Measurements from ENCODE around the gene TBCC. TPM values are rescaled to one million over a fixed set of nuclear protein-coding genes. Genes with fewer than 3 reads are reported as not detected.
A peak's percentile ranks its signal among the peaks of the same experiment; 100 is the strongest.

TBCC gene
- total and polyA plus RNA-seq, 9 donors: 14.1 to 18.7 (median 16.4) TPM

- intact Hi-C loops (cut with DNase I): loop anchor here in 2 of 4 donors (1.0 to 10.0 kb wide), 3 partner anchors 37 to 91 kb away; partner anchors contain the start of genes TBCC (in 2 of the 2) and RPL7L1 (in 1 of the 2)
- 0 to 1% (median 0%) methylated on average over 10 of the region's 10 CpGs for WGBS, 3 donors
- H3K4me1 ChIP-seq (ENCODE audit: insufficient read depth): peaks cover 12% of the 10 kb centered on the region
- peak overlapping the region; percentile 99 to 100 for H3K27ac ChIP-seq
- no peaks in the 10 kb centered on the region for H3K9me3 ChIP-seq
- no peak for DNase-seq
- no peaks in the 10 kb centered on the region for H3K27me3 ChIP-seq
- H3K4me3 ChIP-seq: peak overlapping the region; percentile 67
- peak; percentile 38 for TF ChIP-seq EP300 (IDR thresholded peaks at IDR 0.05)
- TF ChIP-seq CTCF (IDR thresholded peaks at IDR 0.05): peak in 1 of 3 donors; percentile 21
- no peak for TF ChIP-seq POLR2A (IDR thresholded peaks at IDR 0.05)
- H3K36me3 ChIP-seq: no peaks in the 10 kb centered on the region
Observed at GRCh38 chr6:42783876-42784642, 38.2 kb upstream of the TBCC start.

GRCh38 chr6:42783177-42783875 is 37.4 kb upstream of the TBCC start:
- Histone ChIP-seq H3K4me1 (ENCODE audit: insufficient read depth) (peaks cover 12% of the 10 kb centered on the region), H3K27ac (peak overlapping the region; percentile 99 to 100), H3K36me3 (no peaks in the 10 kb centered on the region), H3K9me3 (no peaks in the 10 kb centered on the region), H3K27me3 (no peaks in the 10 kb centered on the region), H3K4me3 (peak overlapping the region; percentile 67)
- DNase-seq: peak; percentile 81 to 92 (median 87)
- intact Hi-C loops (cut with DNase I): loop anchor here in 2 of 4 donors (1.0 to 10.0 kb wide), 3 partner anchors 36 to 91 kb away; partner anchors contain the start of genes TBCC (in 2 of the 2) and RPL7L1 (in 1 of the 2)
- WGBS, 3 donors: 0 to 1% (median 0%) methylated on average over 43 to 79 of the region's 79 CpGs
- TF ChIP-seq EP300 (IDR thresholded peaks at IDR 0.05): no peak
- peak; percentile 13 for TF ChIP-seq POLR2A (IDR thresholded peaks at IDR 0.05)
- TF ChIP-seq CTCF (IDR thresholded peaks at IDR 0.05): peak in 1 of 3 donors; percentile 12

GRCh38 chr6:42782689-42783176 is 36.8 kb upstream of the TBCC start:
- H3K36me3 ChIP-seq: no peaks in the 10 kb centered on the region
- no peaks in the 10 kb centered on the region for H3K27me3 ChIP-seq
- WGBS, 3 donors: 1% methylated on average over 41 to 51 of the region's 51 CpGs
- intact Hi-C loops (cut with DNase I): loop anchor here in 2 of 4 donors (1.0 to 10.0 kb wide), 3 partner anchors 35 to 92 kb away; partner anchors contain the start of genes TBCC (in 2 of the 2) and RPL7L1 (in 1 of the 2)
- H3K4me3 ChIP-seq: peak overlapping the region; percentile 67
- DNase-seq: peak; percentile 73 to 87 (median 81)
- no peaks in the 10 kb centered on the region for H3K9me3 ChIP-seq
- peak; percentile 66 for TF ChIP-seq POLR2A (IDR thresholded peaks at IDR 0.05)
- no peak for TF ChIP-seq CTCF (IDR thresholded peaks at IDR 0.05)
- peak overlapping the region; percentile 99 to 100 for H3K27ac ChIP-seq
- peaks cover 10% of the 10 kb centered on the region for H3K4me1 ChIP-seq (ENCODE audit: insufficient read depth)
